ENCODE data around the gene ME1. TPM values are rescaled to one million over a fixed set of nuclear protein-coding genes. Genes with fewer than 3 reads are reported as not detected.
A peak's percentile ranks its signal among the peaks of the same experiment; 100 is the strongest.

Gene ME1
- total RNA-seq, 1 experiment from 2014 or later: 17.8 TPM

GRCh38 chr6:83273596-83273995 is 157.3 kb downstream of the ME1 start:
- DNase-seq (ENCODE audit: unreplicated experiment): no peak
- Mint-ChIP-seq H3K27me3 (ENCODE audit: insufficient read depth, unreplicated experiment) (no peaks in the 10 kb centered on the region), H3K4me3 (ENCODE audit: unreplicated experiment) (no peak overlapping the region), H3K9me3 (ENCODE audit: unreplicated experiment) (no peaks in the 10 kb centered on the region), H3K27ac (ENCODE audit: low read depth, unreplicated experiment) (no peak overlapping the region), H3K36me3 (ENCODE audit: insufficient read depth, unreplicated experiment) (no peaks in the 10 kb centered on the region), H3K4me1 (ENCODE audit: insufficient read depth, unreplicated experiment) (peaks cover 6% of the 10 kb centered on the region)
- CTCF ChIA-PET: interaction anchor here (0.6 kb wide), 1 partner anchor 1095 kb away, joined by 3 read pairs; no protein-coding TSS in a partner anchor
- no peak for TF ChIP-seq CTCF (IDR thresholded peaks at IDR 0.05; ENCODE audit: unreplicated experiment)
- intact Hi-C loops (cut with micrococcal nuclease): no loop called here
- POLR2A ChIA-PET: interaction anchor here (0.7 kb wide), 1 partner anchor 189 kb away, joined by 3 read pairs; no protein-coding TSS in a partner anchor
- no TSS peak for BruUV-seq (replicated peaks)

GRCh38 chr6:83270971-83271719 is 159.7 kb downstream of the ME1 start:
- BruUV-seq (replicated peaks): no TSS peak
- no peak for TF ChIP-seq CTCF (IDR thresholded peaks at IDR 0.05; ENCODE audit: unreplicated experiment)
- ChIA-PET CTCF (interaction anchor here (1.0 kb wide), 1 partner anchor 42 kb away, joined by 3 read pairs; no protein-coding TSS in a partner anchor), POLR2A (interaction anchor here (0.7 kb wide), 1 partner anchor 938 kb away, joined by 3 read pairs; no protein-coding TSS in a partner anchor)
- intact Hi-C loops (cut with micrococcal nuclease): no loop called here
- Mint-ChIP-seq H3K4me1 (ENCODE audit: insufficient read depth, unreplicated experiment) (peaks cover 6% of the 10 kb centered on the region), H3K4me3 (ENCODE audit: unreplicated experiment) (no peak overlapping the region), H3K27ac (ENCODE audit: low read depth, unreplicated experiment) (no peak overlapping the region), H3K9me3 (ENCODE audit: unreplicated experiment) (no peaks in the 10 kb centered on the region), H3K36me3 (ENCODE audit: insufficient read depth, unreplicated experiment) (no peaks in the 10 kb centered on the region), H3K27me3 (ENCODE audit: insufficient read depth, unreplicated experiment) (no peaks in the 10 kb centered on the region)
- DNase-seq (ENCODE audit: unreplicated experiment): peak; percentile 17

GRCh38 chr6:83265384-83265783 is 165.5 kb downstream of the ME1 start:
- DNase-seq (ENCODE audit: unreplicated experiment): peak; percentile 53
- intact Hi-C loops (cut with micrococcal nuclease): no loop called here
- ChIA-PET POLR2A (no interaction called here), CTCF (interaction anchor here (0.8 kb wide), 1 partner anchor 250 kb away, joined by 5 read pairs; no protein-coding TSS in a partner anchor)
- H3K4me1 Mint-ChIP-seq (ENCODE audit: insufficient read depth, unreplicated experiment): peaks cover 9% of the 10 kb centered on the region
- no peaks in the 10 kb centered on the region for H3K27me3 Mint-ChIP-seq (ENCODE audit: insufficient read depth, unreplicated experiment)
- no TSS peak for BruUV-seq (replicated peaks)
- TF ChIP-seq CTCF (IDR thresholded peaks at IDR 0.05; ENCODE audit: unreplicated experiment): no peak
- no peak overlapping the region for H3K4me3 Mint-ChIP-seq (ENCODE audit: unreplicated experiment)
- H3K36me3 Mint-ChIP-seq (ENCODE audit: insufficient read depth, unreplicated experiment): peaks cover 4% of the 10 kb centered on the region
- peaks cover 7% of the 10 kb centered on the region for H3K9me3 Mint-ChIP-seq (ENCODE audit: unreplicated experiment)
- no peak overlapping the region for H3K27ac Mint-ChIP-seq (ENCODE audit: low read depth, unreplicated experiment)

GRCh38 chr6:83260577-83260976 is 170.3 kb downstream of the ME1 start:
- no peak overlapping the region for H3K27ac Mint-ChIP-seq (ENCODE audit: low read depth, unreplicated experiment)
- peaks cover 9% of the 10 kb centered on the region for H3K4me1 Mint-ChIP-seq (ENCODE audit: insufficient read depth, unreplicated experiment)
- CTCF ChIA-PET: interaction anchor here (0.6 kb wide), 1 partner anchor 48 kb away, joined by 7 read pairs; no protein-coding TSS in a partner anchor
- intact Hi-C loops (cut with micrococcal nuclease): no loop called here
- no TSS peak for BruUV-seq (replicated peaks)
- no peak for DNase-seq (ENCODE audit: unreplicated experiment)
- POLR2A ChIA-PET: no interaction called here
- H3K9me3 Mint-ChIP-seq (ENCODE audit: unreplicated experiment): peaks cover 7% of the 10 kb centered on the region
- no peak overlapping the region for H3K4me3 Mint-ChIP-seq (ENCODE audit: unreplicated experiment)
- TF ChIP-seq CTCF (IDR thresholded peaks at IDR 0.05; ENCODE audit: unreplicated experiment): no peak
- peaks cover 4% of the 10 kb centered on the region for H3K36me3 Mint-ChIP-seq (ENCODE audit: insufficient read depth, unreplicated experiment)
- H3K27me3 Mint-ChIP-seq (ENCODE audit: insufficient read depth, unreplicated experiment): no peaks in the 10 kb centered on the region
